Spleen (tissue), 3 donors: ENCODE measurements around the gene VCPKMT.

Source experiments
- POLR2A ChIP-seq, 3 donors: fragments of 450-650 bp; IDR thresholded peaks; one replicate each; pipeline ENCODE4 v1.5.1; 2017; ENCODE audit warnings: antibody characterized with exemption in 3 of 3, mild to moderate bottlenecking in 1 of 3
- POLR2AphosphoS5 ChIP-seq, 3 donors: sonication (generic); formaldehyde crosslinking; IDR thresholded peaks; one replicate each; pipeline ENCODE4 v1.5.1; 2017; ENCODE audit warnings: antibody characterized with exemption in 3 of 3

- TF ChIP-seq POLR2A (IDR thresholded peaks at IDR 0.05) (no peak), POLR2AphosphoS5 (IDR thresholded peaks at IDR 0.05) (no peak)
These were observed 11.4 kb upstream of the VCPKMT start for GRCh38 chr14:50127802-50128201.
